ENCODE results near the gene SAMD4A.
A peak's percentile ranks its signal among the peaks of the same experiment; 100 is the strongest.

Gene SAMD4A

GRCh38 chr14:54803396-54803795 is 236.5 kb downstream of the SAMD4A start:
- TF ChIP-seq CTCF (IDR thresholded peaks at IDR 0.05; ENCODE audit: insufficient read depth, low read length, missing control alignments): no peak
- H3K4me3 ChIP-seq (ENCODE audit: low read depth, low read length): no peak overlapping the region
- ChIA-PET CTCF (interaction anchor here (0.6 to 7.2 kb wide), 7 partner anchors 10 to 474 kb away, joined by 3 to 88 read pairs (median 38); partner anchors contain the start of gene SAMD4A), POLR2A (interaction anchor here (1.7 kb wide), 1 partner anchor 30 kb away, joined by 5 read pairs; no protein-coding TSS in a partner anchor)
- DNase-seq (ENCODE audit: low read depth, low spot score): no peak

GRCh38 chr14:54803926-54804537 is 237.1 kb downstream of the SAMD4A start:
- ChIA-PET POLR2A (interaction anchor here (0.9 to 1.8 kb wide), 3 partner anchors 31 to 294 kb away, joined by 4 to 10 read pairs (median 5); partner anchors contain the start of gene CGRRF1), CTCF (interaction anchor here (0.7 to 7.2 kb wide), 19 partner anchors 10 to 475 kb away, joined by 3 to 88 read pairs (median 5); partner anchors contain the start of genes CGRRF1 and SAMD4A)
- DNase-seq (ENCODE audit: low read depth, low spot score): no peak
- no peak overlapping the region for H3K4me3 ChIP-seq (ENCODE audit: low read depth, low read length)
- no peak for TF ChIP-seq CTCF (IDR thresholded peaks at IDR 0.05; ENCODE audit: insufficient read depth, low read length, missing control alignments)

- POLR2A ChIA-PET: interaction anchor here (0.9 to 1.8 kb wide), 3 partner anchors 31 to 295 kb away, joined by 4 to 10 read pairs (median 5); partner anchors contain the start of gene CGRRF1
- H3K4me3 ChIP-seq (ENCODE audit: low read depth, low read length): no peak overlapping the region
- CTCF ChIA-PET: interaction anchor here (0.8 to 7.2 kb wide), 26 partner anchors 9 to 475 kb away, joined by 3 to 88 read pairs (median 5); partner anchors contain the start of genes CGRRF1 and SAMD4A
- TF ChIP-seq CTCF (IDR thresholded peaks at IDR 0.05; ENCODE audit: insufficient read depth, low read length, missing control alignments): no peak
- no peak for DNase-seq (ENCODE audit: low read depth, low spot score)
Observed at GRCh38 chr14:54804538-54805041, 237.7 kb downstream of the SAMD4A start.

GRCh38 chr14:54805070-54805444 is 238.1 kb downstream of the SAMD4A start:
- TF ChIP-seq CTCF (IDR thresholded peaks at IDR 0.05; ENCODE audit: insufficient read depth, low read length, missing control alignments): no peak
- H3K4me3 ChIP-seq (ENCODE audit: low read depth, low read length): no peak overlapping the region
- no peak for DNase-seq (ENCODE audit: low read depth, low spot score)
- ChIA-PET CTCF (interaction anchor here (0.8 to 7.2 kb wide), 24 partner anchors 9 to 457 kb away, joined by 3 to 88 read pairs (median 5); partner anchors contain the start of genes CGRRF1 and SAMD4A), POLR2A (interaction anchor here (0.9 to 1.8 kb wide), 3 partner anchors 32 to 295 kb away, joined by 4 to 10 read pairs (median 5); partner anchors contain the start of gene CGRRF1)

GRCh38 chr14:54805445-54806322 is 238.8 kb downstream of the SAMD4A start:
- H3K4me3 ChIP-seq (ENCODE audit: low read depth, low read length): no peak overlapping the region; the same call in 1 of the 2 replicates
- TF ChIP-seq CTCF (IDR thresholded peaks at IDR 0.05; ENCODE audit: insufficient read depth, low read length, missing control alignments): peak; percentile 92
- POLR2A ChIA-PET: interaction anchor here (1.8 kb wide), 1 partner anchor 240 kb away, joined by 10 read pairs; no protein-coding TSS in a partner anchor

More at GRCh38 chr14:54805445-54806322, 238.8 kb downstream of the SAMD4A start:
- DNase-seq (ENCODE audit: low read depth, low spot score): peak; percentile 5
- CTCF ChIA-PET: interaction anchor here (0.6 to 7.2 kb wide), 35 partner anchors 8 to 458 kb away, joined by 3 to 88 read pairs (median 4); partner anchors contain the start of genes CGRRF1 and SAMD4A

Measured in AG04449 (cell line).